ENCODE measurements around the gene HPX. TPM values are rescaled to one million over a fixed set of nuclear protein-coding genes. Genes with fewer than 3 reads are reported as not detected.
"Not testable (repeated sequence)": the region's sequence is repeated elsewhere in the genome, so short reads cannot be mapped to it uniquely, and the experiment has no call there.

HPX gene
- total RNA-seq, 2 donors from 2014 or later: 3.9 to 6.0 TPM

GRCh38 chr11:6393989-6394670, 46.7 kb downstream of the HPX start:
- H3K9me3 Mint-ChIP-seq: no peaks in the 10 kb centered on the region
- H3K4me1 ChIP-seq (ENCODE audit: control insufficient read depth, insufficient read depth, low read length): no peaks in the 10 kb centered on the region
- DNase-seq: no peak
- H3K27me3 Mint-ChIP-seq (ENCODE audit: insufficient read depth): no peaks in the 10 kb centered on the region
- peaks cover 1% of the 10 kb centered on the region for H3K36me3 Mint-ChIP-seq (ENCODE audit: low read depth)
- H3K4me1 Mint-ChIP-seq: peaks cover 15% of the 10 kb centered on the region
- 95 to 96% methylated on average over 4 to 16 of the region's 16 CpGs for WGBS, 2 experiments (ENCODE audit: insufficient coverage in 1 of 2, insufficient read length in 1 of 2)
- H3K36me3 ChIP-seq (ENCODE audit: control insufficient read depth, insufficient read depth, low read length): peaks cover 3% of the 10 kb centered on the region
- no peaks in the 10 kb centered on the region for H3K9me3 ChIP-seq (ENCODE audit: control insufficient read depth, low read length)
- H3K27me3 ChIP-seq (ENCODE audit: control insufficient read depth, insufficient read depth, low read length, poor library complexity, severe bottlenecking): no peaks in the 10 kb centered on the region
- H3K4me3 ChIP-seq (ENCODE audit: low read length): no peak overlapping the region
- H3K4me3 Mint-ChIP-seq: no peak overlapping the region
- no peak overlapping the region for H3K27ac ChIP-seq (ENCODE audit: low read depth, low read length)
- H3K27ac Mint-ChIP-seq: no peak overlapping the region
- TF ChIP-seq CTCF (conservative IDR thresholded peaks at IDR 0.05): no peak
- H3K9ac ChIP-seq (ENCODE audit: extremely low read depth, low read length, poor library complexity, severe bottlenecking): no peak overlapping the region

GRCh38 chr11:6392251-6392650, 48.5 kb downstream of the HPX start:
- 100% methylated on average over 2 of the region's 4 CpGs; no CpG with 5 or more reads in 1 of the 2 experiments for WGBS, 2 experiments (ENCODE audit: insufficient coverage in 1 of 2, insufficient read length in 1 of 2)
- not testable (repeated sequence) for H3K9me3 Mint-ChIP-seq
- peak overlapping the region; percentile 24 for H3K4me3 Mint-ChIP-seq

GRCh38 chr11:6391537-6392134, 49.2 kb downstream of the HPX start:
- H3K4me3 ChIP-seq (ENCODE audit: low read length): peak overlapping the region; percentile 89
- H3K9ac ChIP-seq (ENCODE audit: extremely low read depth, low read length, poor library complexity, severe bottlenecking): no peak overlapping the region
- no peak overlapping the region for H3K27ac Mint-ChIP-seq

More at GRCh38 chr11:6392251-6392650, 48.5 kb downstream of the HPX start:
- H3K9ac ChIP-seq (ENCODE audit: extremely low read depth, low read length, poor library complexity, severe bottlenecking); H3K27ac Mint-ChIP-seq; H3K4me1 ChIP-seq (ENCODE audit: control insufficient read depth, insufficient read depth, low read length); H3K9me3 ChIP-seq (ENCODE audit: control insufficient read depth, low read length); H3K36me3 Mint-ChIP-seq (ENCODE audit: low read depth); H3K27me3 ChIP-seq (ENCODE audit: control insufficient read depth, insufficient read depth, low read length, poor library complexity, severe bottlenecking); H3K27ac ChIP-seq (ENCODE audit: low read depth, low read length); H3K27me3 Mint-ChIP-seq (ENCODE audit: insufficient read depth); H3K4me3 ChIP-seq (ENCODE audit: low read length); H3K36me3 ChIP-seq (ENCODE audit: control insufficient read depth, insufficient read depth, low read length); DNase-seq: not testable (repeated sequence)
- H3K4me1 Mint-ChIP-seq: peaks cover 27% of the 10 kb centered on the region

More at GRCh38 chr11:6391537-6392134, 49.2 kb downstream of the HPX start:
- H3K9me3 ChIP-seq (ENCODE audit: control insufficient read depth, low read length): no peaks in the 10 kb centered on the region
- Mint-ChIP-seq H3K4me3 (peak overlapping the region; percentile 72), H3K36me3 (ENCODE audit: low read depth) (peaks cover 1% of the 10 kb centered on the region), H3K4me1 (peaks cover 28% of the 10 kb centered on the region), H3K27me3 (ENCODE audit: insufficient read depth) (no peaks in the 10 kb centered on the region), H3K9me3 (no peaks in the 10 kb centered on the region)
- H3K27ac ChIP-seq (ENCODE audit: low read depth, low read length): no peak overlapping the region
- no peak for TF ChIP-seq CTCF (conservative IDR thresholded peaks at IDR 0.05)
- peaks cover 9% of the 10 kb centered on the region for H3K4me1 ChIP-seq (ENCODE audit: control insufficient read depth, insufficient read depth, low read length)
- H3K27me3 ChIP-seq (ENCODE audit: control insufficient read depth, insufficient read depth, low read length, poor library complexity, severe bottlenecking): no peaks in the 10 kb centered on the region
- WGBS, 2 experiments (ENCODE audit: insufficient coverage in 1 of 2, insufficient read length in 1 of 2): 95 to 100% methylated on average over 1 to 16 of the region's 18 CpGs
- DNase-seq: peak; percentile 40
- H3K36me3 ChIP-seq (ENCODE audit: control insufficient read depth, insufficient read depth, low read length): no peaks in the 10 kb centered on the region

All from endodermal cell (in vitro differentiated cells).